ENCODE data around the gene DSE. TPM values are rescaled to one million over a fixed set of nuclear protein-coding genes. Genes with fewer than 3 reads are reported as not detected.

The DSE gene
- total RNA-seq, 4 donors from 2014 or later, result 22.2 to 32.8 (median 30.5) TPM

DNA sequence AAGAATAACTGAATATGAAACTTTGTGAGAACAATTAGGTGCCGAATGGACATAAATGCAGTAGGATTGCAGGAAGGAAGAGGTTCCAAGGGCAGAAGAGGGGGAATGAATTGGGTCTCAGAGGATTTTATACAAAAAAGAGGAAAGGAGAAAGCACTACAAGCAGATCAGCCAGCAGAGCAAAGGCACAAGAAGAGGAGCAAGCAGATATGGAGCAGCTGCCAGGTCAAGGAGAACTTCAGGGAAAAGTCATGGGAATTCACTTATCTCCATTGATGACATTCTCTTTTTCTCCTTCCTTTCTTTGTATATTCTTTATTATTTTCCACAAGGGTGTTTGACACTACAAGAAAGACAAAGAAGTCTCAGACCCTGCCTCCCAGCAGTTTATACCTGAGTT, 9.6 kb downstream of the DSE start:
- H3K27me3 ChIP-seq, result no peaks in the 10 kb centered on the region
- DNase-seq, result no peak
- H3K36me3 ChIP-seq, result no peaks in the 10 kb centered on the region
- no peak overlapping the region for H3K4me3 ChIP-seq (replicated peaks in 1 of 3)
- intact Hi-C loops (cut with DNase I), result no loop called here
- TF ChIP-seq CTCF (IDR thresholded peaks at IDR 0.05), result no peak
- TF ChIP-seq POLR2A (IDR thresholded peaks at IDR 0.05), result no peak
- no peak overlapping the region for H3K27ac ChIP-seq
- 74 to 78% methylated on average over 1 of the region's 1 CpG for WGBS, 2 donors
- H3K4me1 ChIP-seq, result no peaks in the 10 kb centered on the region
- no peaks in the 10 kb centered on the region for H3K9me3 ChIP-seq

DNA sequence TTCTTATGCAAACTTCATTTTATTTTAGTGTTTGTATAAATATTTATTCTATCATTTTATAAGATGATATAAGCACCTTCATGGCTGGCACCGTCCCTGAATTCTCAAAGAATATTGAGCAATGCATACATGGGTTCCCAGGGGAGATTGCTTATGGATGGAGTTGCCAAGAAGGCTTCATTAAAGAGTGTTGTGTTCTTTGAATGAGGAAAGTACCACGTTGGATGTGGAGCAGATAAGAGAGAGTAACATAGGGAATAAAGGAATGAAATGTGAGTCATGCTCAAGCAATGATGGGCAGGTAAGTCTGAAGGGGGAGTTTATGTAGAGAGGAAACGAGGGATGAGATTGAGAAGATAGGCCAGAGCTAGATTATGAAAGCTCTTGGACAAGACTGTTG, 10.3 kb downstream of the DSE start:
- intact Hi-C loops (cut with DNase I), result no loop called here
- no peak for TF ChIP-seq POLR2A (IDR thresholded peaks at IDR 0.05)
- no peak for TF ChIP-seq CTCF (IDR thresholded peaks at IDR 0.05)
- Histone ChIP-seq H3K36me3 (no peaks in the 10 kb centered on the region), H3K4me1 (no peaks in the 10 kb centered on the region), H3K9me3 (no peaks in the 10 kb centered on the region), H3K27ac (no peak overlapping the region), H3K4me3 (replicated peaks in 1 of 3) (no peak overlapping the region), H3K27me3 (no peaks in the 10 kb centered on the region)
- no peak for DNase-seq
- WGBS, 2 donors, result 85 to 86% methylated on average over 3 of the region's 3 CpGs

DNA sequence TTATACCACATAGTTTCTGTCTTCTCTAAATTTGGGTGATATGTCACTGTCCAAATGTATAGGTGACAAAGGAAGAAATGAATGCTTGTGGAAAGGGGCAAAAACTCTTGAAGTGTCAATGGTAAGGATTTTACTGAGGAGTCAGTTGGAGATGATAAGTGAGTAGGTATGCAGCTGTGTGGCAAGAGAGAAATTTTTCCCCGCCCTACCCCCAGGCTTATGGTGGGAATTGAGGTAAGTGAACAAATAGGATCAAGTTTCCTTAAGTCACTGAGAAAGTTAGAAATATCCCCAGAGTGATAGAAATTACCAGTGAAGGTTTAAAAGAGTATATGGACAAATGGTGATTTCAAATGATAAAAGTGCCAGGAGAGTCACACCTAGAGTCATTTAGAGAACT, 11.8 kb downstream of the DSE start:
- WGBS, 2 donors, result 95 to 96% methylated on average over 1 of the region's 1 CpG
- no peak for DNase-seq
- no peaks in the 10 kb centered on the region for H3K36me3 ChIP-seq
- H3K9me3 ChIP-seq, result no peaks in the 10 kb centered on the region
- peaks cover 0 to 3% of the 10 kb centered on the region in 2 donors for H3K4me1 ChIP-seq
- no peak overlapping the region for H3K27ac ChIP-seq
- no peaks in the 10 kb centered on the region for H3K27me3 ChIP-seq
- H3K4me3 ChIP-seq (replicated peaks in 1 of 3), result no peak overlapping the region
- TF ChIP-seq POLR2A (IDR thresholded peaks at IDR 0.05) (no peak), CTCF (IDR thresholded peaks at IDR 0.05) (no peak)
- intact Hi-C loops (cut with DNase I), result no loop called here

DNA sequence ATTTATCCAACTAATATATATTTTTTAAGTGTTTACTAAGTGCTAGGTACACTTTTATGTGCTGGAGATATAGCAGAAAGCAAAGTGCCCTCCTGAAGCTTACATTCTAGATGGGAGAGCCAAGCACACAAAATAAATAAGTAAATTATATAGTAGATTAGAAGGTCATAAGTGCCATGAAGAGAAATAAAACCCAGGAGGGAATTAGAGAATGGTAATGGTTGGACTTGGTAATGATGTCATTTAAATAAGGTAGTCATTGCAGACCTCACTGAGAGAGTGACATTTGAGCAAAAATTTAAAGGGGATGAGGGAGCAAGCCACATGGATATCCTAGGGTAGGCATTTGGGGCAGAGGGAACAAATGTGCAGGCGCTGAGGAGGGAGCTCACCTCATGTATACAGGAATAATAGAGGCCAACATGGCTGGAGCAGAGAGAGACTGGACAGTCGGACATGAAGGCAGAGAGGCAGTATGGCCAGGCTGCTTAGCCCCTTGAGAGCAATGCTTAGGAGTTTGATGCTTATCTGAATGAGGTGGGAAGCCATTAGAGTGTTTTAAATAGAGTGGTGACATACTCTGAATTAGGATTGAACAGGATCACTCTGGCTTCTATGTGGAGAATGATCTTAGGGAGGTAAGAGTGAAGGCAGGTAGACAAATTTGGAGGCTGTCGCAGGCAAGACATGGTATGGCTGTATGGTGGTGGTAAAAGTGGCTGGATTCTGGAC, 14.1 kb downstream of the DSE start:
- H3K4me1 ChIP-seq, result peaks cover 0 to 3% of the 10 kb centered on the region in 2 donors
- 88 to 91% methylated on average over 3 of the region's 3 CpGs for whole genome bisulfite sequencing, 2 donors
- no peaks in the 10 kb centered on the region for H3K27me3 ChIP-seq
- no peak for DNase-seq
- H3K9me3 ChIP-seq, result no peaks in the 10 kb centered on the region
- no peaks in the 10 kb centered on the region for H3K36me3 ChIP-seq
- intact Hi-C loops (cut with DNase I), result no loop called here
- no peak overlapping the region for H3K4me3 ChIP-seq (replicated peaks in 1 of 3)
- no peak overlapping the region for H3K27ac ChIP-seq
- TF ChIP-seq POLR2A (IDR thresholded peaks at IDR 0.05) (no peak), CTCF (IDR thresholded peaks at IDR 0.05) (no peak)

DNA sequence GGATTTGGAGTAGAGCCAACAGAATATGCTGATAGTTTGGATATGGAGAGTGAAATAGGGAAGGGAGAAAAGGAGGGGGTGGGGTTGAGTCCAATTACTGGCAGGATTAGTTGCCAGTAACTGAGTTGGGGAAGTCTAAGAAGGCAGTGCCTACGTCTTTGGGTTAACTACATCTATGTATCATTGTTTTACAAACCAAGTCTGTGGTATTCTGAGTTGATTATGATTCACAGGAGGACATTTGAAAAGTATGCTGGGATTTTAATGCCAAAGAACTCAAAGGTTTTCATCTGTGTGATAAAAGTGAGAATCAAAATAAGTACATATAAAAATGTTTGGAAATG, 14.7 kb downstream of the DSE start:
- Histone ChIP-seq H3K4me1 (peaks cover 0 to 3% of the 10 kb centered on the region in 2 donors), H3K27ac (no peak overlapping the region), H3K27me3 (no peaks in the 10 kb centered on the region)

More for the DNA sequence above, 14.7 kb downstream of the DSE start:
- 81 to 95% methylated on average over 1 of the region's 1 CpG for WGBS, 2 donors
- no peaks in the 10 kb centered on the region for H3K9me3 ChIP-seq
- intact Hi-C loops (cut with DNase I), result no loop called here
- TF ChIP-seq CTCF (IDR thresholded peaks at IDR 0.05) (no peak), POLR2A (IDR thresholded peaks at IDR 0.05) (no peak)
- no peak for DNase-seq
- H3K36me3 ChIP-seq, result no peaks in the 10 kb centered on the region
- no peak overlapping the region for H3K4me3 ChIP-seq (replicated peaks in 1 of 3)
